ENCODE data around the gene CWC27.
"Not testable (repeated sequence)": the region's sequence is repeated elsewhere in the genome, so short reads cannot be mapped to it uniquely, and the experiment has no call there.

Gene CWC27

DNA sequence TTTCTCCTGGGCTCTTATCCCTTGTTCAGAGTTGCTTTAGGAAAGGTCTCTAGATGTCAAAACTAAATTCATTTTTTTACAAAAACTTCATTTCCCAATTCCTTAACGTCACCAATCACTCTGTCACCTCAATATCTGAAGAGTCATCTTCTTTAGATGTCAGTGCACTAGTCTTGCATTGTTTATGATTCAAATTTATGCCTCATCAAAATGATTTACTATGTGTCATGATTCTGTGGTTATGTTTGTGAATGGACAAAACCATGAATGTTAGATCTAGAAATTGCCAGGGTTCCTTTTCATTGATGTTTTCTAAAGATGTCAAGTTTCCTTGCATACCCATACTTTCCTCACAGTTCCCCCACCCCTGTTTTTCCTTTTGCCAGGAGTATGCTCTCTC is 21.5 kb downstream of the CWC27 start:
- no peak for DNase-seq

DNA sequence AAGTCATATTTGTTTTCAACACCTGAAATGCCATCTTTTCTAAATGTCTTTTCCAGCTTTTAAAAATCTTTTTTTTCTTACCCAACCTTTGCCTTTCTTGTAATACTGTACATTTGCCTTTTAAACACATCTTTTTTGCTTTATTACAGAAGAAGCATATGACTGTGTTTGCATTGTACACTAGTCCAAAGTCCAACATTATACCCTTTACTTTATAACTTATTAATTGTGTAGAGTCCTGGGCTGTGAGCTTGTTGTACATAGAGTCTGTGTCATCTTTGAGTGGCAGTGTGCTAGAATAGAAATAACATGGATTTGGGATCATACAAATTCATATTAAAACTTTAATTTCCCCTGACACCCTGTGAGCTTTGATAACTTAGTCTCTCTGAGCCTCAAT is 23.7 kb downstream of the CWC27 start:
- DNase-seq, result no peak

DNA sequence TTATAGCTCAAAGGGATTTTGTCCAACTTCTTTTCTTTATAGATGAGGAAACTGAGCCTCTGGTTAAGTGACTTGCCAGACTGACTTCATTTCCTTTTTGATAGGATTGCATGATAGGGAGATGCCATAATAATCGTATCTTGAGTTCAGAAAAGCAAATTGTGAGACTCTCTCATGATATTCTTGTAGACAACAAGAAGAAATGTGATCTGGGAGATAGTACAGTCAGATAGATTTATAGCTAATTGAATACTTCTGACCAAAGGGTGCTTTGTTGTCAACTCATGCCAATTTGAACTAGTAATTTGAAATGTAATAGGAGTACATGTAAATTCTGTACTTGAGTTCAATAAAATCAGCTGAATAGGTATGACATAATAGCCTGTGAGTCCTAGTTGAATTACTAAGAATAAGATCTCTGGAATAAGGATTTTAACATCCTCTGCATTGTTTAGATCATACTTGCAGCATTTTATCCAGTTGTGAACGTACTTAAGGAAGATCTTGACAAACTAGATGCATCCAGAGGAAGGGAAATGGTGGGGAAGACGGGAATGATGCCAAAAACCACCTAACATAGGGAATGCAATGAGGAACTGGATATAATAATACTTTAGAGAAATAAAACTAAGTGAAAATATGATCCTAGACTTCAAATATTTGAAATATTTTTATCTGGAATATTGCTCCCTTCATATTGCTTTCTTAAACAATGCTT is 25.5 kb downstream of the CWC27 start:
- DNase-seq, result no peak

DNA sequence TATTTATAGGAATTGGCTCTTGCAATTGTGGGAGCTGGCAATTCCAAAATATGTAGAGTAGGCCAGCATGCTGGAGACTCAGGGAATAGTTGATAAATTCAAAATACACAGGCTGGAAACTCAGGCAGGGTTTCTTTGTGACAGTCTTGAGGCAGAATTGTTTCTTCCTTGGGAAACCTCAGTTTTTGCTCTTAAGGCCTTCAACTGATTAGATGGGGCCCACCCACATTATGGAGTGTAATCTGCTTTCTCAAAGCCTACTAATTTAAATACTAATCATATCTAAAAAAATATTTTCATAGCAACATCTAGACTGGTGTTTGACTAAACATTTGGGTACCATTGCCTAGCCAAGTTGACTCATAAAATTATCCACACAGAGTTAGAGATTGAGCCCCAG is 27.6 kb downstream of the CWC27 start:
- DNase-seq, result no peak

DNA sequence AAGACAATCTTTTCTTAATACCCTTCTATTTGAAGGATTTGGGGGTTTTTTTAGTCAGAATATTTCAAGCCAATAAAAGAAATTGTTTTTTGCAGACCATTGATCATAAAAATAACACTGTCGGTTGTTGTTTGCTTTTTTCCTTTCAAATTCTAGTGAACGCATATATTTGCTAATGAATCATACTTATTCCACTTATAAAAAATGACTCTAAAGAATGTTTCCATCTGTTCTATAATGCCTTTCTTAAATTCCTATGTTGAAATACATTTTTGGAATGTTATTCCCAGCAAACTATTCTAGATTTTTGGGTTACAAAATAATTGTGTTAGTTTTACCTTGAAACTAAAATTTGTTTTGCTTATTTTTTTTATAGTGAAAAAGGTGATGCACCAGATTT is 32.2 kb downstream of the CWC27 start:
- DNase-seq, result no peak

- no peak for DNase-seq
These were observed 37.8 kb downstream of the CWC27 start for GRCh38 chr5:64806537-64806936.

DNA sequence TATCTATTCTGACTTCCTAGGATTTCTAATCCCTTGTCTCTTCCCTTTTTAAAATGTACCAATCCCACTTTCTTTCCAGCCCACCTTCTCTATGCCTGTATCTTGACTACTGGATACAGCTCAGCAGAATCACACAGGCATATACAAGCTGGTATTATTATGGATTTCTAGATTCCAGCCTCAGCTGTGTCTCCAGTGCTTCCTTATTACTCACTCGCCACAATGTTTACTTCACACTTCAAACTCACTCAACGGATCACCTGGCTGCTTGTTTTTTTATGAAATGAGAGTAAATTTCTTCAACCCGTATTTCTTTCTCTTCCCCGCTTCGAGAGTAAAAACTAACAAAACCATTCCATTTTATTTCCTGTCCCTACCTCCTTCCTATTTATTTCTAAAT is 38.8 kb downstream of the CWC27 start:
- no peak for DNase-seq

- DNase-seq, result peak; percentile 27
These were observed 42.4 kb downstream of the CWC27 start for GRCh38 chr5:64811050-64811640.

DNA sequence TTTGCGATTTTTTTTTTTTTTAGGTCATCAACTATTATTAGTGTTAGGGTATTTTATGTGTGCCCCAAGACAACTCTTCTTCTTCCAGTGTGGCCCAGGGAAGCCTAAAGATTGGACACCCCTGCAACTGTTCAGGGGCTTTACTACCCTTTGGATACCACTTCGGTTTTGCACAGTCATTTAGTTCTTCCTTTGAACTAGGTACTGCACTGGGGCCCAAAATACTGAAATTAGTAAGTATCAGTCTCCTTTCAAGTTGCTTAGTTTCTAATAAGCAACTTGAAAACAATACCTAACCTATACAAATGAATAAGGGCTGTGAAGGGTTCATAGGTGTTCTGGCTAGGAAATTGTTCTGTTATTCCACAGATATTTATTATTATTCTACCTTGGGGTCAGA is 45.3 kb downstream of the CWC27 start:
- DNase-seq, result no peak

DNA sequence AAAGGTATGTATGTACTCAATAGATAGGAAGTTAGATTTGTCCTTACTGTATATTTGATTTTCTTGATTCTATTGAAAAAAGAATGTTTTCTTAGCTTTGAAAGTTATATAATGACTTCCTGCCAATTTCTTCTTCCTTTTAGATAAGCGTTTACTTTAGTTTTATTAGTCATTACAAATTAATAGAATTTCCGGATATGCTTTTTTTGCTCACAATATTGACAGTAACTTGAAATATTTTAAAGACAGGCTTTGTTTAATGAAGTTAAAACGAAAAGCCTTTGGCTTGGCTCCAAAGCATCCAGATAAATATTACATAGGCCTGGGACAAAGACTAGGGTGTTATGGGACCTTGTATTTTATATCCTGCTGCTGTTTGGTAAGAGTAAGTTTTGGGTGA is 49.5 kb downstream of the CWC27 start:
- no peak for DNase-seq

GRCh38 chr5:64819345-64819744 is 50.6 kb downstream of the CWC27 start:
- not testable (repeated sequence) for DNase-seq

DNA sequence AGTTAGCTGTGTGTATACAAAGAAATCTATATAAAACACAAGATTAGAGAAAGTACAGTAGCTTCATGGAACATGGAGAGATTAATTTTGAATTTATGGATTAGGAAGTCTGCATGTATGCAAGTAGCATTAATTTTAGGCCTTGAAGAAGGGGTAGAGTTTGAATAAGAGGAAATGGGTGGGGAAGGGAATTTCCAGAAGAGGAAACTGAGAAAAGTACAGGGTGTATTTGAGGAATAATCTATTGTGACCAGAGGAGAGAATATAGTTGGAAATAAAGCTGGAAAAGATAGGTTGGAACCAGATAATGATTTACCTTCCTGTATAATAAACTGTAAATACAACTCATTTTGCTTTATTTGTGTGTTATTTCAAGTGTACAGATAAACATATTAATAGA is 53.6 kb downstream of the CWC27 start:
- DNase-seq, result no peak

DNA sequence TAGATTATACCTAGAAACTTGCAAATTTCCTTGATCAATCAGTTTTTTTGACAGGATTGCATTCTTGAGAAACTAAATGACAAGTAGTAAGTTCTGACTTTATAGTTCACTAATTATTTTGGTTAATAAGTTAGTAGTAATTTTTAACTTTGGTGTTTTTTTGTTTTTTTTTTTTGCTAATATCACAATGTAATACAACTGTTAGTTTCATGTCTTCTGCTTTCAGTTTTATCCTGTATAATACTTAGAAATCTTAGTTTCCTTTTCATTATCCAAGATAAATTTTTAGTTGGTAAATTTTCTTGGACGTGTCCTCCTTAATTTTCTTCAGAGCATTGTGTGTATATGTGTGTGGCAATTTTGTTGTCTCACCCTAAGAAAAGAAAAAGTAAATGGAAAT is 57.8 kb downstream of the CWC27 start:
- DNase-seq, result no peak

DNA sequence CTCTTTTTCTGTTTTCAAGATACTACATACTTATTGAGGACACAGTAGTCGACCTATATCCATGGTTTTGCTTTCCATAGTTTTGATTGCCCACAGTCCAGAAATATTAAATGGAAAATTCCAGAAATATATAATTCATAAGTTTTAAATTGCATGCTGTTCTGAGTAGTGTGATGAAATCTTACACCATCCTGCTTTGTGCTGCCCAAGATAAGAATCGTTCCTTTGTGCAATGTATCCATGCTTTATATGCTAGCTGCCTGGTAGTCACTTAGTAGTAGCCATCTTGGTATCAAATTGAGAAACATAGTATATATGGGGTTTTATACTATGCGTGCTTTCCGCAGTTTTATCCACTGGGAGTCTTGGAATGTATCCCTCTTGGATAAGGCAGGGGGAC is 59.0 kb downstream of the CWC27 start:
- no peak for DNase-seq

- DNase-seq, result not testable (repeated sequence)
These were observed 61.9 kb downstream of the CWC27 start for GRCh38 chr5:64830650-64831049.

DNA sequence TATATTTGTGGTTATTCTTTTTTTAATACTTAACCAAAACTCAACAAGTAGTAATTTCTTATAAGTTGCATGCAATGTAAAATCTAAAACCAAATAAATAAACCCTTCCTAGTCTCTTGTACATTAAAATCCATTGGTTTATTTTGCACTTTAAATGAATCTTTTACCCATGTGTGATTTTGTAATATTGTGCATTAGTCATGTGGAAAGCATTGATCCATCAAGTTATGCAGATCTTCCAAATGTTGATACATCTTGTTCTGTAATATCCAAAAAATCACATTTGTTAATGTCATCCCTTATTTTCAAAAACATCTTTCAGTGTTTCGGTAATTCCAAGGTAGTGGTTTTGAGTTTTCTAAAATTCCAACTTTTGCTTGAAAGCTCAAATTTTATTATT is 63.3 kb downstream of the CWC27 start:
- DNase-seq, result no peak

DNA sequence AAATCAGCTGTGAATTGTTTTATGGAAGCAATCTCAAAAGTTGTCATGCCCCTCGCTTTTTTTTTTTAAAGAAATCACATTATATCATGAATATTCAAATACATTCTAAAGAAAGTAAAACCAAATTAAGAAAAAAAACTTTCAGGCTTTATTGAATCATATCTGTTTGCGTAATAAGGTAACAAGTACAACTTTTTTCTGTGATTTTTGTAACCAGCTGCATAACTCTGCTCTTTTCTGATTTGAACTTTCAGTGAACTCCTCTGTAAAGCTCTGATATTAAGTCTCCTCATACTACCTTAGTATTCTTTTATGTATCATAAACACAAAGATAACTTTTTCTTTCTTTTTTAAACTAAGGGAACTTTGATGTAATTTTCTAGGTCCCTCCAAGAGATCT is 65.3 kb downstream of the CWC27 start:
- DNase-seq, result no peak

- DNase-seq, result no peak
These were observed 65.9 kb downstream of the CWC27 start for GRCh38 chr5:64834611-64835010.

DNA sequence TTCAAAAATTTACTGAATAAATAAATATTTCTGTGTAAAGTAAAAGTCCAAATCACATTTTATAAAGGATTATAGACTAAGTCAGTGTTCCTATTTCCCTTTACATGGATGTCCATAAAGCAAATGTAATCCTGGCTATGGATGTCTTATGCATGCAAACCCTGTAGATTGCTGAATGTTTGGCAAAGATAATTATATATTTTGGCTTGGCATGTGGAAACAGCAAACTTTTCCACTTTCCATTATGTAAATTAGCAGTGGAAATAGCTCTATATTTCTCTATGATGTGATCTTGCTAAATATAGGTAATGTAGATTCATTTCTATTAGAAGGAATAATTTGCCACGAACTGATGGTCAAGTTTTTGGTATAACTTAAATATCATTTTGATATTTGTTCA is 66.5 kb downstream of the CWC27 start:
- no peak for DNase-seq

GRCh38 chr5:64836190-64836755 is 67.5 kb downstream of the CWC27 start:
- no peak for DNase-seq

DNA sequence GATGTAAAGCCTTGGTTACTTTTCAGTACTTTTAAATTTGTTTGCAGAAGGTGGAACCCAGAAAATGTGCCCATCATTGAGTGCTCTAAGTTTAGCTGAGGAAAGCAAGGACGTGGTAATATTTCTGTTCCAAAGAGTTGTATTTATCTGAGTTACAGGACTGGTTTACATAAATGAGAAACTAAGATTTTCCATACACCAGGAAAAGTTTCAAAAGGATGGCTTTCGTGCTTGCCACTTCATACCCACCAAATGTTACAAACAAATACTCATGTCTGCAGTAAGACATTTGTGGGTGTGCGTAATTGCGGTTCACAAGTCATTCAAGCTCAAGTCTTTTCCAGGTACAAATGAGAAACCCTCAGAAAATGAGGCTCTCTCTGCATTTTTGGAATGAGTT is 68.1 kb downstream of the CWC27 start:
- no peak for DNase-seq

GRCh38 chr5:64838376-64838775 is 69.6 kb downstream of the CWC27 start:
- no peak for DNase-seq

DNA sequence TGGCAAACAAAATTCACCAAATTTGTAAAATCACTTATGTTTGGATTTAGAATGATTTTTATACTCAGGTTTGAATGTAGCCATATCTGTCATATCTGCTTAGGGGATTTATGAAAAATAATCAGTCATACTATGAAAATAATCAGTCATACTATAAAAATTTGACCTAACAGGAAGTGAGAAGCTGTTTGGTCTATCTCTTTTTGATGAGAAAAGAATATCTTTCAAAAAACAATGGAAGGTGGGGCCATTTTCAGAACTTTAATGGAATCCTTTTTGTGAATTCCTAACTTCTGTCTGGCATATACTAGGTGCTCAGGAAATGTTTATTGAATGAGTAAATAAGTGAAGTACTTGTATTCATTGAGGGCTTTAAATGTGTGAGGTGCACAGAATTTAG is 70.1 kb downstream of the CWC27 start:
- no peak for DNase-seq

GRCh38 chr5:64839936-64840335 is 71.2 kb downstream of the CWC27 start:
- DNase-seq, result no peak

DNA sequence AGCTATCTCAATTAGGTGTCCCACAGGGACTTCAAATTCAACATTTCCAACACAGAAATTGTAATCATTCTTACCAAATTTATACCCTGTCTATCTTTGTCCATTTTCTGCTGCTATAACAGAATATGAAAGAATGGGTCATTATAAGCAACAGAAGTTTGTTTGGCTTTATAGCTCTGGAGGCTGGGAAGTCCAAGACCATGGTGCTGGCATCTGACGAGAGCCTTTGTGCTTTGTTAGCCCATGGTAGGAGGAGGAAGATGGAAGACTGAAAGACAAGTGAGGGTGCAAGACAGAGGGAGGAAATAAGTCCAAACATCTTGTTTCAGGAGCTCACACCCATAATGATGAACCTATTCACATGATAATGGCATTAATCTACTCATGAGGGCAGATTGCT is 72.2 kb downstream of the CWC27 start:
- DNase-seq, result no peak
